BE2C (cell line): Measurements from ENCODE around the gene TMEM220.
"Not testable (repeated sequence)": the region's sequence is repeated elsewhere in the genome, so short reads cannot be mapped to it uniquely, and the experiment has no call there.

Source experiments
- DNase-seq: peaks from one replicate; pipeline ENCODE4 v3.0.0-alpha.2; 2020
- H3K27me3 ChIP-seq: fragments of 250-450 bp; sonication (Bioruptor Pico); 2 replicates; pipeline ENCODE4 v1.5.1; 2020; ENCODE audit warnings: mild to moderate bottlenecking
- H3K36me3 ChIP-seq: fragments of 250-450 bp; sonication (Bioruptor Pico); 2 replicates; pipeline ENCODE4 v1.5.1; 2020; ENCODE audit warnings: mild to moderate bottlenecking
- H3K4me1 ChIP-seq: fragments of 250-450 bp; sonication (Bioruptor Pico); 2 replicates; pipeline ENCODE4 v1.5.1; 2020
- H3K4me3 ChIP-seq: 2 replicates; pipeline ENCODE4 v1.5.1; 2011; ENCODE audit warnings: low read depth, low read length
- H3K9me3 ChIP-seq: fragments of 250-450 bp; sonication (Bioruptor Pico); 2 replicates; pipeline ENCODE4 v1.5.1; 2020
- TF ChIP-seq, protein P1 (sequence below): IDR thresholded peaks from 2 replicates; pipeline ENCODE4 v1.5.1; 2012; ENCODE audit warnings: mild to moderate bottlenecking, low read depth, low read length

TMEM220 gene

DNA sequence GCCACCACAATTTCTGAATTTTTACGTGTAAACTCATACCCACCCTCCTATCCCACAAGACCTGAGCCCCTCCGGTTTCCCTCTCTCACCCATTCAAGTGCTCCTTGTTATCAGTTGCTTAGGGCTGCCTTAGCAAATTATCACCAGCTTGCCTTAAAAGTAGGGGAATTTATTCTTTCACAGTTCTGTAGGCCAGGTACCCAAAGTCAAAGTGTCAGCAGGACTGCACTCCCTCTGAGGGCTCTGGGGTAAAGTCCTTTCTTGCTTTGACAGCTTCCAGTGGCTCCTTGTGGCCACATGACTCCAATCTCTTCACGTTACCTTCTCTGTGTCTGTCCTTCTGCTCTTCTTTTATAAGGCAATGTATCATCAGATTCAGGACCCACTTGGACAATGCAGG lies 7.9 kb upstream of the TMEM220 start:
- Histone ChIP-seq H3K4me1 (no peaks in the 10 kb centered on the region), H3K9me3 (no peaks in the 10 kb centered on the region), H3K36me3 (no peaks in the 10 kb centered on the region), H3K27me3 (no peaks in the 10 kb centered on the region), H3K4me3 (no peak overlapping the region)
- DNase-seq: no peak
- TF ChIP-seq, protein P1, sequence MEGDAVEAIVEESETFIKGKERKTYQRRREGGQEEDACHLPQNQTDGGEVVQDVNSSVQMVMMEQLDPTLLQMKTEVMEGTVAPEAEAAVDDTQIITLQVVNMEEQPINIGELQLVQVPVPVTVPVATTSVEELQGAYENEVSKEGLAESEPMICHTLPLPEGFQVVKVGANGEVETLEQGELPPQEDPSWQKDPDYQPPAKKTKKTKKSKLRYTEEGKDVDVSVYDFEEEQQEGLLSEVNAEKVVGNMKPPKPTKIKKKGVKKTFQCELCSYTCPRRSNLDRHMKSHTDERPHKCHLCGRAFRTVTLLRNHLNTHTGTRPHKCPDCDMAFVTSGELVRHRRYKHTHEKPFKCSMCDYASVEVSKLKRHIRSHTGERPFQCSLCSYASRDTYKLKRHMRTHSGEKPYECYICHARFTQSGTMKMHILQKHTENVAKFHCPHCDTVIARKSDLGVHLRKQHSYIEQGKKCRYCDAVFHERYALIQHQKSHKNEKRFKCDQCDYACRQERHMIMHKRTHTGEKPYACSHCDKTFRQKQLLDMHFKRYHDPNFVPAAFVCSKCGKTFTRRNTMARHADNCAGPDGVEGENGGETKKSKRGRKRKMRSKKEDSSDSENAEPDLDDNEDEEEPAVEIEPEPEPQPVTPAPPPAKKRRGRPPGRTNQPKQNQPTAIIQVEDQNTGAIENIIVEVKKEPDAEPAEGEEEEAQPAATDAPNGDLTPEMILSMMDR: no peak

DNA sequence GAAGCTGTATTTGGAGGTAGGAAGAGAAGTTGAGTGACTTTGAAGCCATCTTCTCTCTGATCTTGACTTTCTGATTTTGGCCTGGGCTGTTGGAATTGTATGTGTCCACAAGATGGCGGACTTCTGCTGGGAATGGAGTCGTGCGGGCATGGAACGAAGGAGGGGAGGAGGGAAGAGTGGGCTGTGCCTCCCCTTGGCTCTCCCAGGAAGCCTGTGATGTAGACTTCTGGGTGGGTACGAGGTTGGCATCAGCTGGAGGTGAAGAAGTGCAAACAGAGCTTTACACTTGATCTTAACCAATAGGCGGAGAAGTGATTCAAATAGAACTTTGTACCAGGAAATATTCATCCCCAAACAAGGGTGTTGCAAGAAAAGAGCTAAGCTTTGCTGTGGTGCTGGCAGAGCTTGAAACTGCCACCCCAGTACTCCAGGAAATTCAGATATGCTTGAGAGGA lies 7.4 kb upstream of the TMEM220 start:
- TF ChIP-seq, protein P1: peak; percentile 74
- peak; percentile 51 for DNase-seq
- Histone ChIP-seq H3K9me3 (no peaks in the 10 kb centered on the region), H3K36me3 (no peaks in the 10 kb centered on the region), H3K4me1 (no peaks in the 10 kb centered on the region), H3K4me3 (no peak overlapping the region), H3K27me3 (no peaks in the 10 kb centered on the region)

DNA sequence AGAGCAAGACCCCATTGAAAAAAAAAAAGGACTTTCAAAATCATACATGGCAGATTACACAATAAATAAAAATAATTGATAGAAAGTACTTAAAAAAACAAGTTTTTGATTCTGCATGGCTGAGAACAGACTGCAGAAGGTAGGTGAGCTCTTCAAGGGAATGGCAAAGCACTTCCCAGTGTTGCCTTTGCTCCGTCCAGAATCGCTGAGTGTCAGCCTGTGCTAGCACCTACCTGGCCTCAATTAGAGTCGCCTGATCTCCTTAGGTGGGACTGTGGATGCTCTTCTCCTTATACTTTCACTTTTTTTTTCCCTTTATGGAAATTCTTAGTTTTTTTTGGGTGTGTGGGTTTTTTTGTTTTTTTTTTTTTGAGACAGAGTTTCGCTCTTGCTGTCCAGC lies 6.0 kb upstream of the TMEM220 start:
- Histone ChIP-seq H3K36me3 (no peaks in the 10 kb centered on the region), H3K9me3 (no peaks in the 10 kb centered on the region), H3K4me3 (no peak overlapping the region), H3K4me1 (no peaks in the 10 kb centered on the region), H3K27me3 (no peaks in the 10 kb centered on the region)
- no peak for DNase-seq
- TF ChIP-seq, protein P1: no peak

DNA sequence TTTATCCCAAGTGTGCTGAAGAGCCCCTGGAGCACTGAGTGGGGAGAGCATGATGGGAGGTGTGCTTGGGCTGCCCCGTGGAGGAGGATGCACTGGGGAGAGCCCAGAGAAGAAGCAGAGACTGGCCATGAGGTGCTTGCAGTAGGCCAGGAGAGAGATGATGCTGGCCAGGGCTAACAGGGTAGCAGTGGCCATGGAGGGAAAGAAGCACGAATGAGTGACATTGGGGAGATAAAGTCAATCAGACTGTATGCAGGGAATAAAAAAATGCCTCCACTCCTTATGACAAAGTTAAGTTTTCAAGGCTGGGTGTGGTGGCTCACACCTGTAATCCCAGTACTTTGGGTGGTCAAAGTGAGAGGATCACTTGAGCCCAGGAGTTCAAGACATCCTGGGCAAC lies 5.4 kb upstream of the TMEM220 start:
- Histone ChIP-seq H3K27me3 (no peaks in the 10 kb centered on the region), H3K36me3 (no peaks in the 10 kb centered on the region), H3K4me1 (no peaks in the 10 kb centered on the region), H3K4me3 (no peak overlapping the region), H3K9me3 (no peaks in the 10 kb centered on the region)
- DNase-seq: no peak
- TF ChIP-seq, protein P1: no peak

DNA sequence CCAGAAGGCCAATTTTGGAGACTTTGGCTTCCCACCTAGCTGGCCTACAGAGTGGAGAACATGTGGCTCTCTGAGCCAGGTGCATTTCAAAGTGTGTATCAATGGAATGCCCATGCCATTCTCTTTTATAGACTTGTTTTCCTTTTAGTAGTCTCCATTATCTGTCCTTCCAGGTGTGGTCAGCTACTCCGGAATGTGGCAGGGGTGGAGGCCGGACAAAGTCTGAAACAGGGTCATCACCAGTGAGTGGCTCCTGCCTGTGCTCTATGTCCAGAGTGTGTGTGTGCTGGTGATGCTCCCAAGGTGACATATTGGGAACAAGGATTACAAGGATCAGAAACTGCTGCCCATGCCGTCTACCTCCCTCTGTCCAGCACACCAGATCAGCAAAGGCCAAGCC lies 3.8 kb upstream of the TMEM220 start:
- H3K4me3 ChIP-seq: no peak overlapping the region
- no peaks in the 10 kb centered on the region for H3K36me3 ChIP-seq
- H3K4me1 ChIP-seq: no peaks in the 10 kb centered on the region
- TF ChIP-seq, protein P1: no peak
- H3K9me3 ChIP-seq: no peaks in the 10 kb centered on the region
- no peaks in the 10 kb centered on the region for H3K27me3 ChIP-seq
- no peak for DNase-seq

DNA sequence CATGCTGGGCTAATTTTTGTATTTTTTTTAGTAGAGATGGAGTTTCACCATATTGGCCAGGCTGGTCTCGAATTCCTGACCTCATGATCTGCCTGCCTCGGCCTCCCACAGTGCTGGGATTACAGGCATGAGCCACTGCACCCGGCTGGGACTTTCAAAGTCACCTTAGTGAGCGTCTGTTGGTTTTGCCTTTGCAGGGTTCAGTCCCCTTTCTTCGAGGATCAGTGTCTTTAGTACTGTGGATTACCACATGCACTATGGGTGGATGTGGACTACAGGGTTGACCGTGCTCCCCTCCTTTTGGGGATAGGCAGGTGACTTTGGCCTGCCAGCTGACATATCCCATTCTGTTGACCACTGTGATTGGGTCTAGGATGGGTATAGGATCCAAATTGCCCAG lies 2.3 kb upstream of the TMEM220 start:
- not testable (repeated sequence) for H3K36me3 ChIP-seq, DNase-seq

DNA sequence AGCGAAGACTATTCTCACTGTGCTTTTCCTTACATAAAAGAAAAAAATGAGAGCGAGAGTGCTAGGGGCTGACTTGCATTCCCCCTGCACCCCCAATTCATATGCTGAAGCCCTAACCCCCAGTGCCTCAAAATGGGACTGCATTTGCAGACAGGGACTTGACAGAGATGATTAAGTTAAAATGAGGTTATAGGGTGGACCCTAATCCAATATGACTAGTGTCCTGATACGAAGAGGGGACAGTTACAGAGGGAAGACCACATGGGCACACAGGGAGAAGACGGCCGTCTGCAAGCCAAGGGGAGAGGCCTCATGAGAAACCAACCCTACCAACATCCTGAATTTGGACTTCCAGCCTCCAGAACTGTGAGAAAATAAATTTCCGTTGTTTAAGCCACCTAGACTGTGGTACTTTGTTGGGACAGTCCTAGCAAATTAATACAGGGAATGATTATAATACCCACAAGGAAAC lies 1.6 kb upstream of the TMEM220 start:
- TF ChIP-seq, protein P1: no peak
- no peaks in the 10 kb centered on the region for H3K4me1 ChIP-seq
- DNase-seq: no peak
- no peaks in the 10 kb centered on the region for H3K36me3 ChIP-seq
- no peaks in the 10 kb centered on the region for H3K27me3 ChIP-seq
- no peaks in the 10 kb centered on the region for H3K9me3 ChIP-seq
- H3K4me3 ChIP-seq: no peak overlapping the region

More for the DNA sequence above, 2.3 kb upstream of the TMEM220 start:
- not testable (repeated sequence) for H3K27me3 ChIP-seq, H3K9me3 ChIP-seq, H3K4me1 ChIP-seq, H3K4me3 ChIP-seq

DNA sequence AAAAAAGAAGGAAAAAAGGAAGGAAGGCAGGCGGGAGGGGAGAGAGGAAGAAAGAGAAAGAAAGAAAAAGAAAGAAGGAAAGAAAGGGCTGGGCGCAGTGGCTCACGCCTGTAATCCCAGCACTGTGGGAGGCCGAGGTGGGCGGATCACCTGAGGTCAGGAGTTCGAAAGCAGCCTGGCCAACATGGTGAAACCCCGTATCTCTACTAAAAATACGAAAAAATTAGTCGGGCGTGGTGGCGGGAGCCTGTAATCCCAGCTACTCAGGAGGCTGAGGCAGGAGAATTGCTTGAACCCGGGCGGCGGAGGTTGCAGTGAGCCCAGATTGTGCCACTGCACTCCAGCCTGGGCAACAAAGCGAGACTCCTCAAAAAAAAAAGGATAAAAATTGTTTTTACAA lies 424 bp upstream of the TMEM220 start:
- peak overlapping the region; percentile 56 for H3K4me3 ChIP-seq
- not testable (repeated sequence) for H3K27me3 ChIP-seq, DNase-seq, H3K4me1 ChIP-seq, H3K9me3 ChIP-seq, H3K36me3 ChIP-seq
